Activated effector memory CD4-positive, alpha-beta T cell treated with anti-CD3 and anti-CD28 coated beads, Interleukin-2, amount 50 U/mL, for 16 hours (primary cell): ENCODE measurements around the gene TMEM42.

Source experiments
- DNase-seq: peaks from one replicate; pipeline ENCODE4 v3.0.0-alpha.2; 2020

TMEM42 gene

DNA sequence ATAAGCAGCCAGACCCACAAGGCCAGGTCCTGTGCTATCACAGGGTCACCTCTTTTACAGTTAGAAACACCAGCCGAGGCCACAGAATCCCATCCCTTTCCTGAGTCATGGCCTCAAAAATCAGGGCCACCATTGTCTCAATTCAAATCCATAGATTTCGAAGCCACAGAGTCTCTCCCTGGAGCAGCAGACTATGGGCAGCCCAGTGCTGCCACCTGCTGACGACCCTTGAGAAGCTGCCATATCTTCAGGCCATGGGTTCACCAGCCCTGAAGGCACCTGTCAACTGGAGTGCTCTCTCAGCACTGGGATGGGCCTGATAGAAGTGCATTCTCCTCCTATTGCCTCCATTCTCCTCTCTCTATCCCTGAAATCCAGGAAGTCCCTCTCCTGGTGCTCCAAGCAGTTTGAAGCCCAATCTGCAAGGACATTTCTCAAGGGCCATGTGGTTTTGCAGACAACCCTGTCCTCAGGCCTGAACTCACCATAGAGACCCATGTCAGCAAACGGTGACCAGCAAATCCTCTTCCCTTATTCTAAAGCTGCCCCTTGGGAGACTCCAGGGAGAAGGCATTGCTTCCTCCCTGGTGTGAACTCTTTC is 52.3 kb downstream of the TMEM42 start:
- DNase-seq = peak; percentile 87

- no peak for DNase-seq
These were observed 53.2 kb downstream of the TMEM42 start for GRCh38 chr3:44914936-44915335.
